Neural progenitor cell (in vitro differentiated cells): ENCODE results near the gene LPP. TPM values are rescaled to one million over a fixed set of nuclear protein-coding genes. Genes with fewer than 3 reads are reported as not detected.

Source experiments
- DNase-seq: peaks from one replicate; pipeline ENCODE4 v3.0.0-alpha.2; 2016; ENCODE audit warnings: low spot score
- H2AFZ ChIP-seq: fragments of 200-600 bp; sonication (generic); replicated peaks from 2 replicates; pipeline ENCODE4 v1.6.1; 2016; ENCODE audit warnings: antibody characterized with exemption
- H3F3A ChIP-seq: fragments of 200-600 bp; sonication (generic); 2 replicates; pipeline ENCODE4 v1.6.1; 2016; ENCODE audit warnings: antibody characterized with exemption, low read depth
- H3K27ac ChIP-seq: fragments of 200-600 bp; sonication (generic); 2 replicates; pipeline ENCODE4 v1.5.1; 2016; ENCODE audit warnings: mild to moderate bottlenecking
- H3K27me3 ChIP-seq: fragments of 200-600 bp; sonication (generic); 2 replicates; pipeline ENCODE4 v1.6.1; 2016; ENCODE audit warnings: mild to moderate bottlenecking, moderate library complexity
- H3K36me3 ChIP-seq: fragments of 200-600 bp; sonication (generic); 2 replicates; pipeline ENCODE4 v1.5.1; 2016
- H3K4me1 ChIP-seq: fragments of 200-600 bp; sonication (generic); 2 replicates; pipeline ENCODE4 v1.6.1; 2016; ENCODE audit warnings: mixed run types
- H3K4me2 ChIP-seq: fragments of 200-600 bp; sonication (generic); 2 replicates; pipeline ENCODE4 v1.6.1; 2016
- H3K4me3 ChIP-seq: fragments of 200-600 bp; sonication (generic); 2 replicates; pipeline ENCODE4 v1.5.1; 2016
- H3K79me2 ChIP-seq: fragments of 200-600 bp; sonication (generic); 2 replicates; pipeline ENCODE4 v1.6.1; 2016; ENCODE audit warnings: low read depth
- H3K9ac ChIP-seq: fragments of 200-600 bp; sonication (generic); 2 replicates; pipeline ENCODE4 v1.6.1; 2016
- H3K9me3 ChIP-seq: fragments of 200-600 bp; sonication (generic); 2 replicates; pipeline ENCODE4 v1.5.1; 2016; ENCODE audit warnings: low read depth
- H4K20me1 ChIP-seq: fragments of 200-600 bp; sonication (generic); 2 replicates; pipeline ENCODE4 v1.6.1; 2016; ENCODE audit warnings: low read depth
- H3K27ac Mint-ChIP-seq: 3 replicates; pipeline ENCODE4 v1.8.0; 2021; ENCODE audit warnings: mixed read lengths
- H3K27me3 Mint-ChIP-seq: 2 replicates; pipeline ENCODE4 v1.8.0; 2022; ENCODE audit warnings: low read depth, mild to moderate bottlenecking, inconsistent platforms, moderate library complexity, mixed read lengths; ENCODE audit not compliant: insufficient read depth
- H3K36me3 Mint-ChIP-seq: 3 replicates; pipeline ENCODE4 v1.8.0; 2021; ENCODE audit warnings: mixed read lengths
- H3K4me1 Mint-ChIP-seq: 3 replicates; pipeline ENCODE4 v1.8.0; 2021; ENCODE audit warnings: mixed read lengths
- H3K4me3 Mint-ChIP-seq: 3 replicates; pipeline ENCODE4 v1.8.0; 2021; ENCODE audit warnings: mild to moderate bottlenecking, moderate library complexity, mixed read lengths
- H3K9me3 Mint-ChIP-seq: 3 replicates; pipeline ENCODE4 v1.8.0; 2020; ENCODE audit warnings: mixed read lengths
- CTCF ChIP-seq: fragments of 200-600 bp; sonication (generic); IDR thresholded peaks from 2 replicates; pipeline ENCODE4 v1.5.1; 2017; ENCODE audit warnings: antibody characterized with exemption, mild to moderate bottlenecking
- EZH2 ChIP-seq: fragments of 200-600 bp; sonication (generic); IDR thresholded peaks from 2 replicates; pipeline ENCODE4 v1.6.1; 2017; ENCODE audit warnings: antibody characterized with exemption, mild to moderate bottlenecking, moderate library complexity
- EZH2phosphoT487 ChIP-seq: fragments of 200-600 bp; sonication (generic); IDR thresholded peaks from 2 replicates; pipeline ENCODE4 v1.6.1; 2017; ENCODE audit warnings: antibody characterized with exemption
- total RNA-seq: library from RNA; depleted of rRNA; stranded (reverse); fragments of >200 nt; gene quantifications from 2 replicates; pipeline ENCODE4 v1.2.3, GENCODE V29; 2015; ENCODE audit warnings: low replicate concordance

The LPP gene
- total RNA-seq, 1 donor from 2014 or later = 18.9 TPM

- Mint-ChIP-seq H3K27me3 (no peaks in the 10 kb centered on the region), H3K4me3 (no peak overlapping the region), H3K4me1 (peaks cover 10% of the 10 kb centered on the region), H3K36me3 (peaks cover 2% of the 10 kb centered on the region), H3K9me3 (no peaks in the 10 kb centered on the region), H3K27ac (no peak overlapping the region)
- no peak for TF ChIP-seq EZH2phosphoT487
- no peak for TF ChIP-seq EZH2
- no peak for TF ChIP-seq CTCF
- no peaks in the 10 kb centered on the region for H3K36me3 ChIP-seq
- H3K27me3 ChIP-seq = no peaks in the 10 kb centered on the region
- no peak overlapping the region for H3K27ac ChIP-seq
- DNase-seq = no peak
- no peak overlapping the region for H3K4me3 ChIP-seq
- H3K4me2 ChIP-seq = no peak overlapping the region
- no peak overlapping the region for H3K9ac ChIP-seq
- no peaks in the 10 kb centered on the region for H4K20me1 ChIP-seq
- no peaks in the 10 kb centered on the region for H3F3A ChIP-seq
- no peaks in the 10 kb centered on the region for H3K79me2 ChIP-seq
- no peak overlapping the region for H2AFZ ChIP-seq
- H3K4me1 ChIP-seq = peaks cover 15% of the 10 kb centered on the region
- no peaks in the 10 kb centered on the region for H3K9me3 ChIP-seq
Measured at GRCh38 chr3:188583341-188584161, 429.6 kb downstream of the LPP start.

DNA sequence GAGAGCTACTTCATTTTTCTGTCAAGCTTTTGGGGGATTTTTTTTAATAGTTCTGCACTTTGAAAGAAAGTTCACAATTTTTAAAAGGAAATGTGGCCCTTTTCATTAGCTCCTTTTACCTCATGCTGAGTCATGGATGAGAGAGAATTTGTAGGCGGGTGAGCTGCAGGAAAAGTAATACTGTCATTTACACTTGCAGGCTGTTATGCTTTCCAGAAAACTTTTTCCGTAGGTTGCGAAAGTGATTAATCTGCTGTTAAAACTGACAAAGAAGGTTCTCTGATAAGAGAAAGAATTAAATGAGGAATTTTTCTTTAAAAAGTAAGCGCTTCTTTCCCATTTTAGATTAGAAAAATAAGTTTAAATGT is 430.2 kb downstream of the LPP start:
- Mint-ChIP-seq H3K27me3 (no peaks in the 10 kb centered on the region), H3K36me3 (no peaks in the 10 kb centered on the region), H3K27ac (no peak overlapping the region), H3K9me3 (no peaks in the 10 kb centered on the region), H3K4me3 (no peak overlapping the region), H3K4me1 (peaks cover 10% of the 10 kb centered on the region)
- DNase-seq = no peak
- no peaks in the 10 kb centered on the region for H3K79me2 ChIP-seq
- H3F3A ChIP-seq = no peaks in the 10 kb centered on the region
- H3K36me3 ChIP-seq = no peaks in the 10 kb centered on the region
- H3K4me1 ChIP-seq = peaks cover 15% of the 10 kb centered on the region
- H4K20me1 ChIP-seq = no peaks in the 10 kb centered on the region
- no peak overlapping the region for H3K27ac ChIP-seq
- no peak overlapping the region for H3K4me3 ChIP-seq
- H3K27me3 ChIP-seq = no peaks in the 10 kb centered on the region
- H3K9ac ChIP-seq = no peak overlapping the region
- no peaks in the 10 kb centered on the region for H3K9me3 ChIP-seq
- no peak overlapping the region for H2AFZ ChIP-seq
- no peak overlapping the region for H3K4me2 ChIP-seq
- TF ChIP-seq EZH2phosphoT487 = no peak
- no peak for TF ChIP-seq EZH2
- no peak for TF ChIP-seq CTCF

DNA sequence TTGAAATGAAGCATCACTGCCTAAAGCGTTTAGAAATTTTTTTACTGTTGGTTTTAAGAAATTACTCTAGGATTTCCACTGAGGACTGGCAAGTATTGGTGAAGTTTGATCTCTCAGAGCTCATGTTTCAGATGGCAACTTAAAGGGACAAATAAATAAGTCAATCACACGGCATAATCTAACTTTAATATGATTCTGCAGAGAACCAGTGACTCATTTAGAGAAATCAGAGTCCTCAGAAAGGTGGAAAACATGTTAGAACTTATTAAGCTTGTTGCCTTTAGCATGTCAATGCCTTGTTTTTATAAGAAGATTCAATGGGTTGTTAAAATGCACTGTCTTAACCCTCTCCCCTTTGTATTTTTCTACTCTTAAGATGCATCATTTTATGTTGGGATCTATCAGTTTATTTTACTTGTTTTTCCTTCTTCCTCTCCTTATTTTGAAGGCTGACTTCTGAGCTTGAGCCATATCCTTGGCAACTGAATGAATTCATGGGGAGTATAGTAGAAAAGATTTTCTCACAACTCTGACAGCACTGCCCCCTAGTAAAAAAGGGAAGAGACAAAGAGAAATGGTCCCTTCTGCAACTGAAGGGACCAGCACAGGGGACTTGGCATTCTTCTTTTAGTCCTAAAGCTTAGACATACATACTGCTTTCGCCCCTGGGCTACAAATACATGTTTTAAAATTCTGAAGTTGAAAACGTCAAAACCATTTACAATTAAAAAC is 431.2 kb downstream of the LPP start:
- Histone ChIP-seq H3K9me3 (no peaks in the 10 kb centered on the region), H3K79me2 (no peaks in the 10 kb centered on the region), H3K27me3 (no peaks in the 10 kb centered on the region), H2AFZ (no peak overlapping the region), H3K9ac (no peak overlapping the region), H3K4me1 (peaks cover 15% of the 10 kb centered on the region), H3K27ac (no peak overlapping the region), H3K36me3 (no peaks in the 10 kb centered on the region), H3K4me3 (no peak overlapping the region), H3K4me2 (peak overlapping the region; percentile 1), H4K20me1 (no peaks in the 10 kb centered on the region), H3F3A (no peaks in the 10 kb centered on the region)
- Mint-ChIP-seq H3K4me3 (no peak overlapping the region), H3K36me3 (no peaks in the 10 kb centered on the region), H3K27ac (no peak overlapping the region), H3K27me3 (peaks cover under 1% of the 10 kb centered on the region), H3K9me3 (no peaks in the 10 kb centered on the region), H3K4me1 (peaks cover 10% of the 10 kb centered on the region)
- peak; percentile 38 for DNase-seq
- TF ChIP-seq EZH2 (no peak), EZH2phosphoT487 (no peak), CTCF (peak; percentile 32)
